ENCODE results near the gene KCNAB1.

DNA sequence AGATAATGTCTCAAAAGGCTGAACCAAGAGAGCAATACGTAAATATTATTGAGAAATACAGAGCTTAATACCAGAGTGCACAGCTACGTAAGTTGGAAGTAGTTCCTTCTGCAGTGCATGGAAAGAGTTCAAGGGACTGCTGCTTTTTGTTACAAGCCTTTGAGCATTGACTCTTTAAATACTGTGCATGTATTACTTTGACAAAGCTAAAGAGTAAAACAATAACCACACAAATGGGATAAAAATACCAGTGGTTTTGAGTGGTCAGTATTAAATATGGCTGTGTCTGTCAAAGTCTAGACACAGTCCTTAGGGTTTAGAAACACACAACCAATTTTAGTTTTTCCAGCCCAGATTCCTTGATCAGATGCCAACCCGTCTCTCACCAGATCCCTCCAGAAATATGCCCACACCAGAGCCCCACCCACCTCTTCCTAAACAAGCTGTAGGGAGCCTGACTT is 372.5 kb downstream of the KCNAB1 start:
- TF ChIP-seq EZH2 (IDR thresholded peaks at IDR 0.05; ENCODE audit: borderline replicate concordance) (no peak), EZH2phosphoT487 (IDR thresholded peaks at IDR 0.05; ENCODE audit: low read depth, severe bottlenecking, unreplicated experiment) (no peak)
- TF ChIP-seq, protein P1, sequence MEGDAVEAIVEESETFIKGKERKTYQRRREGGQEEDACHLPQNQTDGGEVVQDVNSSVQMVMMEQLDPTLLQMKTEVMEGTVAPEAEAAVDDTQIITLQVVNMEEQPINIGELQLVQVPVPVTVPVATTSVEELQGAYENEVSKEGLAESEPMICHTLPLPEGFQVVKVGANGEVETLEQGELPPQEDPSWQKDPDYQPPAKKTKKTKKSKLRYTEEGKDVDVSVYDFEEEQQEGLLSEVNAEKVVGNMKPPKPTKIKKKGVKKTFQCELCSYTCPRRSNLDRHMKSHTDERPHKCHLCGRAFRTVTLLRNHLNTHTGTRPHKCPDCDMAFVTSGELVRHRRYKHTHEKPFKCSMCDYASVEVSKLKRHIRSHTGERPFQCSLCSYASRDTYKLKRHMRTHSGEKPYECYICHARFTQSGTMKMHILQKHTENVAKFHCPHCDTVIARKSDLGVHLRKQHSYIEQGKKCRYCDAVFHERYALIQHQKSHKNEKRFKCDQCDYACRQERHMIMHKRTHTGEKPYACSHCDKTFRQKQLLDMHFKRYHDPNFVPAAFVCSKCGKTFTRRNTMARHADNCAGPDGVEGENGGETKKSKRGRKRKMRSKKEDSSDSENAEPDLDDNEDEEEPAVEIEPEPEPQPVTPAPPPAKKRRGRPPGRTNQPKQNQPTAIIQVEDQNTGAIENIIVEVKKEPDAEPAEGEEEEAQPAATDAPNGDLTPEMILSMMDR (IDR thresholded peaks at IDR 0.05; ENCODE audit: poor library complexity): no peak

Measured in hepatocyte (in vitro differentiated cells).